H1 (cell line): ENCODE measurements around the gene MOB3C. TPM values are rescaled to one million over a fixed set of nuclear protein-coding genes. Genes with fewer than 3 reads are reported as not detected.

ENCODE experiments used
- CTCF ChIA-PET: fragments of 300-600 bp; sonication (Branson Sonifier 250); formaldehyde crosslinking; loops from one replicate; lab custom pipeline; 2021; ENCODE audit not compliant: partially characterized antibody; lab: Charles Lee
- POLR2A ChIA-PET: fragments of 300-600 bp; sonication (Branson Sonifier 250); formaldehyde crosslinking; loops from one replicate; lab custom pipeline; 2021; ENCODE audit warnings: inconsistent platforms; ENCODE audit not compliant: partially characterized antibody; lab: Charles Lee
- DNase-seq, 2 experiments: peaks; one replicate each; pipeline versions ENCODE4 v3.0.0 to v3.0.0-alpha.2; 2010 to 2022; ENCODE audit warnings: low spot score in 2 of 2, low read depth in 1 of 2, mixed read lengths in 1 of 2
- FAIRE-seq: peaks from 2 replicates; lab custom pipeline; 2011; peaks lifted over from hg19 to GRCh38; lab: Jason Lieb, UNC
- H2AFZ ChIP-seq: 2 replicates; pipeline ENCODE4 v1.8.1; 2012; ENCODE audit warnings: low read length, inconsistent platforms
- H2AK5ac ChIP-seq: 2 replicates; pipeline ENCODE4 v1.6.1; 2013; ENCODE audit warnings: low read depth, low read length
- H2BK120ac ChIP-seq: replicated peaks from 2 replicates; pipeline ENCODE3; 2013; ENCODE audit warnings: low read depth, low read length, inconsistent platforms
- H2BK12ac ChIP-seq: 2 replicates; pipeline ENCODE4 v1.6.1; 2013; ENCODE audit warnings: low read depth, low read length
- H2BK15ac ChIP-seq: 2 replicates; pipeline ENCODE4 v1.6.1; 2013; ENCODE audit warnings: low read length
- H2BK20ac ChIP-seq: 2 replicates; pipeline ENCODE4 v1.6.1; 2013; ENCODE audit warnings: low read length
- H2BK5ac ChIP-seq: 2 replicates; pipeline ENCODE4 v1.6.1; 2013; ENCODE audit warnings: low read depth, low read length
- H3K14ac ChIP-seq: 2 replicates; pipeline ENCODE4 v1.6.1; 2013; ENCODE audit warnings: inconsistent platforms; ENCODE audit not compliant: insufficient read length
- H3K18ac ChIP-seq: 2 replicates; pipeline ENCODE4 v1.6.1; 2013; ENCODE audit warnings: low read length; ENCODE audit errors: extremely low read depth
- H3K23ac ChIP-seq: 2 replicates; pipeline ENCODE4 v1.6.1; 2013; ENCODE audit warnings: inconsistent platforms; ENCODE audit not compliant: insufficient read length
- H3K23me2 ChIP-seq: 2 replicates; pipeline ENCODE4 v1.6.1; 2013; ENCODE audit warnings: low read depth, low read length
- H3K27ac ChIP-seq: 2 replicates; pipeline ENCODE4 v1.6.1; 2011; ENCODE audit warnings: low read depth, low read length, inconsistent platforms
- H3K27me3 ChIP-seq, 4 experiments: replicated peaks in 1 of 4; 1 replicate in 1 of 4; 2 replicates in 3 of 4; pipeline versions ENCODE4 v1.6.1 to v1.8.1; 2011 to 2013; ENCODE audit warnings: low read length in 3 of 4, mild to moderate bottlenecking in 3 of 4, inconsistent platforms in 2 of 4, mixed read lengths in 2 of 4, moderate library complexity in 1 of 4; ENCODE audit not compliant: control insufficient read depth in 3 of 4, insufficient read depth in 3 of 4; ENCODE audit errors: extremely low read depth in 1 of 4
- H3K36me3 ChIP-seq, 4 experiments: 2 replicates each; pipeline versions ENCODE4 v1.6.1 to v1.8.1; 2011 to 2013; ENCODE audit warnings: mild to moderate bottlenecking in 4 of 4, low read length in 3 of 4, moderate library complexity in 2 of 4, control low read depth in 1 of 4, inconsistent platforms in 1 of 4; ENCODE audit not compliant: insufficient read depth in 4 of 4, control insufficient read depth in 2 of 4
- H3K4ac ChIP-seq: replicated peaks from 2 replicates; pipeline ENCODE3; 2013; ENCODE audit warnings: low read length, low read depth, mixed read lengths, inconsistent platforms; ENCODE audit not compliant: insufficient read length
- H3K4me1 ChIP-seq, 4 experiments: replicated peaks in 1 of 4; 1 replicate in 1 of 4; 2 replicates in 3 of 4; pipeline versions ENCODE4 v1.6.1 to v1.8.1; 2011 to 2013; ENCODE audit warnings: low read length in 3 of 4, inconsistent platforms in 2 of 4, mixed read lengths in 1 of 4; ENCODE audit not compliant: insufficient read depth in 4 of 4, control insufficient read depth in 3 of 4
- H3K4me2 ChIP-seq, 2 experiments: 2 replicates each; pipeline versions ENCODE4 v1.6.1 to v1.8.1; 2011 to 2013; ENCODE audit warnings: low read depth in 2 of 2, low read length in 2 of 2, control low read depth in 1 of 2, inconsistent platforms in 1 of 2, mild to moderate bottlenecking in 1 of 2; ENCODE audit not compliant: insufficient read depth in 1 of 2
- H3K4me3 ChIP-seq, 4 experiments: fragments of 200-600, 300-600 bp in 1 of 4; sonication (generic), shearing (Covaris generic), sonication (Bioruptor Twin) in 1 of 4; 2 replicates each; pipeline versions ENCODE4 v1.5.1 to v1.8.1; 2011 to 2016; ENCODE audit warnings: low read length in 4 of 4, low read depth in 3 of 4, control low read depth in 2 of 4, inconsistent platforms in 2 of 4, mild to moderate bottlenecking in 2 of 4, mixed read lengths in 1 of 4, moderate library complexity in 1 of 4; ENCODE audit not compliant: insufficient read depth in 2 of 4; ENCODE audit errors: extremely low read depth in 1 of 4
- H3K56ac ChIP-seq: replicated peaks from 2 replicates; pipeline ENCODE3; 2013; ENCODE audit warnings: low read depth, mild to moderate bottlenecking, mixed read lengths, low read length, inconsistent platforms; ENCODE audit not compliant: insufficient read length
- H3K79me1 ChIP-seq: 2 replicates; pipeline ENCODE4 v1.6.1; 2013; ENCODE audit warnings: low read depth, low read length, control low read depth
- H3K79me2 ChIP-seq, 2 experiments: 2 replicates each; pipeline versions ENCODE4 v1.6.1 to v1.8.1; 2012 to 2013; ENCODE audit warnings: low read length in 2 of 2, mild to moderate bottlenecking in 2 of 2, inconsistent platforms in 1 of 2; ENCODE audit not compliant: insufficient read depth in 2 of 2, control insufficient read depth in 1 of 2
- H3K9ac ChIP-seq, 4 experiments: replicated peaks in 1 of 4; 1 replicate in 1 of 4; 2 replicates in 3 of 4; pipeline versions ENCODE4 v1.6.1 to v1.8.1; 2011 to 2013; ENCODE audit warnings: low read depth in 3 of 4, low read length in 3 of 4, control low read depth in 2 of 4, mild to moderate bottlenecking in 2 of 4, moderate library complexity in 2 of 4, inconsistent platforms in 1 of 4; ENCODE audit errors: extremely low read depth in 1 of 4
- H3K9me3 ChIP-seq, 2 experiments: 2 replicates each; pipeline versions ENCODE4 v1.6.1 to v1.8.1; 2012 to 2013; ENCODE audit warnings: mild to moderate bottlenecking in 2 of 2, moderate library complexity in 2 of 2, control low read depth in 1 of 2, inconsistent platforms in 1 of 2, low read depth in 1 of 2, low read length in 1 of 2, mixed read lengths in 1 of 2; ENCODE audit not compliant: insufficient read depth in 2 of 2
- H4K20me1 ChIP-seq, 2 experiments: replicated peaks in 1 of 2; 2 replicates each; pipeline versions ENCODE3 to v1.8.1; 2011 to 2013; ENCODE audit warnings: inconsistent platforms in 2 of 2, low read length in 2 of 2, mild to moderate bottlenecking in 1 of 2; ENCODE audit not compliant: insufficient read depth in 2 of 2, control insufficient read depth in 1 of 2
- H4K5ac ChIP-seq: 2 replicates; pipeline ENCODE4 v1.6.1; 2013; ENCODE audit warnings: low read length, low read depth, mixed read lengths, inconsistent platforms; ENCODE audit not compliant: insufficient read length
- H4K8ac ChIP-seq: 2 replicates; pipeline ENCODE4 v1.8.0; 2013; ENCODE audit warnings: mild to moderate bottlenecking, moderate library complexity, low read length, inconsistent platforms; ENCODE audit not compliant: insufficient read depth; ENCODE audit errors: extremely low read depth
- H4K91ac ChIP-seq: replicated peaks from 2 replicates; pipeline ENCODE3; 2013; ENCODE audit warnings: low read length, mixed read lengths, inconsistent platforms; ENCODE audit not compliant: insufficient read length
- ASH2L ChIP-seq: fragments of 200-600, 300-600 bp; sonication (generic); IDR thresholded peaks from one replicate; pipeline ENCODE4 v1.7.1; 2017; ENCODE audit warnings: low read length
- BCL11A ChIP-seq, 2 experiments: IDR thresholded peaks; one replicate each; pipeline ENCODE4 v1.6.1; 2011; ENCODE audit warnings: low read depth in 2 of 2, low read length in 2 of 2, mild to moderate bottlenecking in 2 of 2
- CBX8 ChIP-seq: fragments of 300-800, 300-1000 bp; sonication (generic); IDR thresholded peaks from 2 replicates; pipeline ENCODE4 v1.7.1; 2016; ENCODE audit warnings: low read depth, low read length, borderline replicate concordance
- CHD1 ChIP-seq: IDR thresholded peaks from 2 replicates; pipeline ENCODE4 v1.6.1; 2012; ENCODE audit warnings: low read depth, low read length, improper control_type of control experiment
- CTBP2 ChIP-seq: IDR thresholded peaks from 2 replicates; pipeline ENCODE4 v1.7.0; 2011; ENCODE audit warnings: borderline replicate concordance, mild to moderate bottlenecking, moderate library complexity, mixed read lengths, low read length; ENCODE audit not compliant: insufficient read depth, insufficient read length
- JUND ChIP-seq: IDR thresholded peaks from 2 replicates; pipeline ENCODE4 v1.6.1; 2011; ENCODE audit warnings: mild to moderate bottlenecking, improper control_type of control experiment, low read length
- NANOG ChIP-seq: IDR thresholded peaks from 2 replicates; pipeline ENCODE4 v1.6.1; 2011; ENCODE audit warnings: low read length, low read depth, mild to moderate bottlenecking, inconsistent platforms; ENCODE audit not compliant: insufficient read depth, poor library complexity, severe bottlenecking
- RBBP5 ChIP-seq: IDR thresholded peaks from 2 replicates; pipeline ENCODE4 v1.7.1; 2012; ENCODE audit warnings: low read depth, mild to moderate bottlenecking, inconsistent platforms, low read length, moderate library complexity, borderline replicate concordance
- SAP30 ChIP-seq: fragments of 300-600 bp; sonication (generic); IDR thresholded peaks from 2 replicates; pipeline ENCODE4 v1.7.1; 2012; ENCODE audit warnings: low read length, moderate library complexity, mild to moderate bottlenecking, inconsistent platforms; ENCODE audit not compliant: insufficient read depth, insufficient replicate concordance
- SIRT6 ChIP-seq: IDR thresholded peaks from one replicate; pipeline ENCODE4 v1.7.1; 2012; ENCODE audit warnings: low read length, inconsistent platforms
- TCF12 ChIP-seq: IDR thresholded peaks from 2 replicates; pipeline ENCODE4 v1.6.1; 2011; ENCODE audit warnings: low read depth, mild to moderate bottlenecking, low read length
- WGBS, 2 experiments: shearing (Covaris generic) in 1 of 2; methylation state at CpG; one replicate each; pipeline versions ENCODE4 v1.1.6 to v1.1.7; 2013 to 2015; ENCODE audit warnings: low lambda C conversion rate in 2 of 2, mixed read lengths in 2 of 2, inconsistent platforms in 1 of 2, low coverage in 1 of 2, missing lambda C conversion rate in 1 of 2; ENCODE audit not compliant: insufficient replicate concordance in 2 of 2, insufficient coverage in 1 of 2, insufficient read length in 1 of 2; ENCODE audit errors: extremely low coverage in 1 of 2, missing lambda C conversion rate in 1 of 2; 5-methylcytosine and 5-hydroxymethylcytosine counted together
- polyA plus RNA-seq, 7 experiments: library from polyadenylated mRNA; depleted of rRNA in 3 of 7; stranded (reverse) in 5 of 7; unstranded in 2 of 7; fragments of >200 nt in 5 of 7; fragments of 200-250 nt in 2 of 7; gene quantifications; 1 replicate in 5 of 7; 2 replicates in 1 of 7; 4 replicates in 1 of 7; pipeline versions ENCODE4 v1.2.1 to v1.2.3, GENCODE V29; 2011 to 2013; ENCODE audit warnings: missing spikeins in 2 of 7, mixed read lengths in 2 of 7
- total RNA-seq: library from RNA; stranded (reverse); fragmentation: NEBNext Ultra II Directional; extraction: Animal tissue kit (Norgen Biotek cat#: 25700); gene quantifications from 2 replicates; pipeline ENCODE4 v1.2.1, GENCODE V29; 2021
- TF ChIP-seq, protein P1 (sequence below): IDR thresholded peaks from 2 replicates; pipeline ENCODE4 v1.6.1; 2011; ENCODE audit warnings: low read length, improper control_type of control experiment

Gene MOB3C
- total and polyA plus RNA-seq, 2 of the 8 experiments (the other 6 are each of a cell fraction or from before 2014, with no cell fraction given) = 5.8 to 6.6 TPM

DNA sequence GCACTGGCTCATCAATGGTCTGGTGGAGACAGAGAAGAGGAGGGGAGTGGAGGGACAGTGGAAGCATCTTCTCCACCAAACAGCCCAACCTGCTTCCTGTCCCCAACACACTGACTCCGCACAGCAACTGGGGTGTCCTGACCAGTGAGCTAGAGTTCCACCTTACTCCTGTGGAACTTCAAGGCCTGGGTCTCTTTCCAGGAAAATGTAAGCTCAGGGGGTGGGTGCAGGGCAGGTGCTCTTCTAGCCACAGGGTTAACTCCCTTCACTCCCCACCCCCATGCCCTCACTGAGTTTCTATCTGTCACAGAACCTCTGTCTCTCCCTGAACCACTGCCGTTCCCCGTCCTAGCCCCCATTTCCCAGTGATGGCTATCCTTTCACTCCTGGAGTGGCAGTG is 876 bp downstream of the MOB3C start:
- Histone ChIP-seq H3K14ac (no peak overlapping the region), H3K79me1 (no peaks in the 10 kb centered on the region), H3K27me3 (peaks cover 0 to 11% (median 9%) of the 10 kb centered on the region in 4 experiments; a peak in 5 of 7 replicates), H3K27ac (no peak overlapping the region), H2BK120ac (peak overlapping the region; percentile 76), H3K9ac (no peak overlapping the region), H2BK12ac (peak overlapping the region; percentile 81; the same call in 1 of the 2 replicates), H3K56ac (no peak overlapping the region), H4K8ac (no peak overlapping the region; the same call in 1 of the 2 replicates), H3K79me2 (no peaks in the 10 kb centered on the region), H2AFZ (no peak overlapping the region), H3K9me3 (no peaks in the 10 kb centered on the region), H2AK5ac (peak overlapping the region; percentile 48; the same call in 1 of the 2 replicates), H2BK20ac (peak overlapping the region; percentile 90), H3K36me3 (no peaks in the 10 kb centered on the region), H3K4me1 (peaks cover 11 to 35% (median 24%) of the 10 kb centered on the region in 4 experiments), H4K5ac (no peak overlapping the region), H3K23ac (no peak overlapping the region), H3K18ac (peak overlapping the region; percentile 86; the same call in 1 of the 2 replicates), H3K23me2 (peaks cover 7% of the 10 kb centered on the region; the same call in 1 of the 2 replicates), H2BK5ac (peak overlapping the region; percentile 81; the same call in 1 of the 2 replicates), H3K4me3 (peak overlapping the region in 3 of 4 experiments; percentile 32 to 83 (median 47); a peak in 5 of 8 replicates), H4K91ac (peak overlapping the region; percentile 38), H3K4ac (no peak overlapping the region), H2BK15ac (peak overlapping the region; percentile 99), H3K4me2 (peak overlapping the region; percentile 70 to 91), H4K20me1 (no peaks in the 10 kb centered on the region)
- POLR2A ChIA-PET = interaction anchor here (1.1 to 2.2 kb wide), 10 partner anchors 7 to 104 kb away, joined by 3 to 8 read pairs (median 5); partner anchors contain the start of genes EFCAB14, MKNK1 and TEX38
- DNase-seq (no peak), FAIRE-seq (no peak)
- WGBS, 2 experiments = 80% methylated on average over 3 of the region's 3 CpGs; no CpG with 5 or more reads in 1 of the 2 experiments
- CTCF ChIA-PET = interaction anchor here (1.2 to 14.2 kb wide), 7 partner anchors 10 to 138 kb away, joined by 4 to 126 read pairs (median 6); partner anchors contain the start of gene MKNK1
- TF ChIP-seq CHD1 (no peak), SIRT6 (no peak), SAP30 (no peak), CBX8 (no peak), CTBP2 (no peak), ASH2L (no peak), JUND (no peak), NANOG (no peak), TCF12 (no peak), RBBP5 (no peak; the same call in 1 of the 2 replicates), BCL11A (IDR thresholded peaks at IDR 0.05; ENCODE audit: low read depth in 2 of 2, low read length in 2 of 2) (no peak)
- TF ChIP-seq, protein P1, sequence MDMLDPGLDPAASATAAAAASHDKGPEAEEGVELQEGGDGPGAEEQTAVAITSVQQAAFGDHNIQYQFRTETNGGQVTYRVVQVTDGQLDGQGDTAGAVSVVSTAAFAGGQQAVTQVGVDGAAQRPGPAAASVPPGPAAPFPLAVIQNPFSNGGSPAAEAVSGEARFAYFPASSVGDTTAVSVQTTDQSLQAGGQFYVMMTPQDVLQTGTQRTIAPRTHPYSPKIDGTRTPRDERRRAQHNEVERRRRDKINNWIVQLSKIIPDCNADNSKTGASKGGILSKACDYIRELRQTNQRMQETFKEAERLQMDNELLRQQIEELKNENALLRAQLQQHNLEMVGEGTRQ = no peak
